ENCODE results near the gene ZFP90. TPM values are rescaled to one million over a fixed set of nuclear protein-coding genes. Genes with fewer than 3 reads are reported as not detected.

The ZFP90 gene
- total RNA-seq (2022; extraction: Qiagen RNA extraction; ENCODE audit: low read depth), result 4.9 to 9.4 TPM (median 8.8 TPM) in 5 replicates

DNA sequence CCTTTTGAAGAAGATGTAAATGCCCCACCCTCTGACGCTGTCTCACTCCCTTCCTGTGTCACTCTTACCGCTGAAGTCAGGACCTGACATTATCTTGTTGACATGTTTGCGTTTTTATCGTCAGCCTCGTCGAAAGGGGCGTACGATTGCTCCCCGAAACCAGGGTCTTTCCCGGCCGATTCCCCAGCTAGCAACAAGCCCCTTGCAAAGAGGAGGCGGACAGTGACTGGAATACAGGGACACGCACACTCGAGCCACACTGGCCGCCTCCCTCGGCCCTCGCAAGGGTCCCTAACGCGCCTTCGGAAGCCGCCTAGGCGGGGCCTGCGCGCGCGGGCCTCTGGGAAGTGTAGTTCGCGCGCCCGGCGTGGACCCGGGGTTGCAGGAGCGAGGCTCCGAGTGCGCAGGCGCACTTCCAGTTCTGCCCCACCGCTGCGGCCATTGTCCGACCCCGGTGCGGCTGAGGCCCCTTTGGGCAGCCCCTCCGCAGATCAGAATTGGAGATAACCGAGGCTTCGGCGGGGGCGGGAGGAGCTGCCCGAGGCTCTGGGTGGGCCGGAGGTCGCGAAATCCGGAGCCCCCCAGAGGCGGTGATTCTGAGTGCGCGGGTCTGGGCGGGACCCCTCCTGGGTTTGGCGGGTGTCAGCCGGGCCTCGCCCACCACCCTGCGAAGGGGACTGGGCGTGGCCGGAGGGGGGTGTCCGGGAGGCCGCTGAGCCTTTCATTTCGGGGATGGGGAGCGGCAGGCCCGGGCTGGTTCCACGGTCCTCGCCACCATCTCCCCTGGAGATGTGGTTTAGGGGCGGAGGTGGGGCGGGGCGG lies at the start of gene ZFP90:
Gene ZFP90, plus strand, starts transcription at position 412 of the 822 bp plus-strand sequence. CDS start 502 bp downstream, outside the sequence.

Other genes with a start within 250 kb of the ZFP90 start
- 11.0 to 14.3 TPM (median 11.8 TPM) in 5 replicates for gene SLC7A6OS, start 228.3 kb upstream of the ZFP90 start, total RNA-seq (2022; extraction: Qiagen RNA extraction; ENCODE audit: low read depth)
- gene PRMT7, start 228.3 kb upstream of the ZFP90 start, total RNA-seq (2022; extraction: Qiagen RNA extraction; ENCODE audit: low read depth), result 22.6 to 35.5 TPM (median 30.5 TPM) in 5 replicates
- 0.08 to 0.33 TPM (median 0.15 TPM) in 5 replicates for gene SMPD3, start 90.8 kb upstream of the ZFP90 start, total RNA-seq (2022; extraction: Qiagen RNA extraction; ENCODE audit: low read depth)
- gene CDH3, start 106.0 kb downstream of the ZFP90 start, total RNA-seq (2022; extraction: Qiagen RNA extraction; ENCODE audit: low read depth), result 0.15 to 0.68 TPM (median 0.20 TPM) in 5 replicates
- 3.5 to 7.8 TPM (median 5.0 TPM) in 5 replicates for gene CDH1, start 198.0 kb downstream of the ZFP90 start, total RNA-seq (2022; extraction: Qiagen RNA extraction; ENCODE audit: low read depth)